NOMO-1 treated with dmso at 0.1 percent for 144 hours (cell line): ENCODE measurements around the gene SNED1.
"Not testable (repeated sequence)": the region's sequence is repeated elsewhere in the genome, so short reads cannot be mapped to it uniquely, and the experiment has no call there.

ENCODE experiments used
- DNase-seq: peaks from one replicate; lab custom pipeline; 2025; ENCODE audit not compliant: unreplicated experiment; lab: John Stamatoyannopoulos, UW

Gene SNED1

GRCh38 chr2:241081643-241082340, 83.4 kb downstream of the SNED1 start:
- DNase-seq: no peak

- no peak for DNase-seq
These were observed 84.1 kb downstream of the SNED1 start for GRCh38 chr2:241082341-241083090.

- no peak for DNase-seq
These were observed 84.6 kb downstream of the SNED1 start for GRCh38 chr2:241083091-241083415.

GRCh38 chr2:241084856-241085444, 86.5 kb downstream of the SNED1 start:
- DNase-seq: no peak

GRCh38 chr2:241087420-241088268, 89.2 kb downstream of the SNED1 start:
- no peak for DNase-seq

GRCh38 chr2:241088376-241088775, 90.0 kb downstream of the SNED1 start:
- no peak for DNase-seq

GRCh38 chr2:241088791-241089732, 90.6 kb downstream of the SNED1 start:
- DNase-seq: no peak

- no peak for DNase-seq
These were observed 92.8 kb downstream of the SNED1 start for GRCh38 chr2:241091201-241091600.

GRCh38 chr2:241091734-241092445, 93.5 kb downstream of the SNED1 start:
- no peak for DNase-seq

GRCh38 chr2:241092677-241093076, 94.3 kb downstream of the SNED1 start:
- no peak for DNase-seq

- DNase-seq: not testable (repeated sequence)
These were observed 94.8 kb downstream of the SNED1 start for GRCh38 chr2:241093133-241093781.

- no peak for DNase-seq
These were observed 95.8 kb downstream of the SNED1 start for GRCh38 chr2:241094172-241094571.

GRCh38 chr2:241094924-241095420, 96.6 kb downstream of the SNED1 start:
- no peak for DNase-seq

- DNase-seq: no peak
These were observed 97.3 kb downstream of the SNED1 start for GRCh38 chr2:241095594-241096290.

GRCh38 chr2:241096979-241097378, 98.6 kb downstream of the SNED1 start:
- no peak for DNase-seq

GRCh38 chr2:241099246-241099645, 100.8 kb downstream of the SNED1 start:
- no peak for DNase-seq

GRCh38 chr2:241102239-241102803, 103.9 kb downstream of the SNED1 start, which contains the start of gene MTERF4:
Gene MTERF4 (minus strand): TSS chr2:241102287. CDS start chr2:241102273, 14 bp downstream.
- DNase-seq: peak; percentile 75

GRCh38 chr2:241103176-241103595, 104.8 kb downstream of the SNED1 start:
- no peak for DNase-seq
